OCI-LY1 (cell line): ENCODE data around the gene H6PD.
A peak's percentile ranks its signal among the peaks of the same experiment; 100 is the strongest.

ENCODE experiments used
- H2AFZ ChIP-seq: fragments of 200-600 bp; sonication (generic), shearing (Covaris generic); 2 replicates; pipeline ENCODE4 v1.6.0; 2014; ENCODE audit warnings: antibody characterized with exemption, mild to moderate bottlenecking, low read length
- H3F3A ChIP-seq: fragments of 200-600 bp; sonication (generic), shearing (Covaris generic); 2 replicates; pipeline ENCODE4 v1.6.0; 2014; ENCODE audit warnings: mild to moderate bottlenecking, antibody characterized with exemption, low read length, moderate library complexity; ENCODE audit not compliant: insufficient read depth
- H3K27ac ChIP-seq: fragments of 200-600 bp; sonication (generic); 2 replicates; pipeline ENCODE4 v1.5.1; 2014; ENCODE audit warnings: low read length, mixed run types, mild to moderate bottlenecking, low read depth; ENCODE audit not compliant: poor library complexity, severe bottlenecking
- H3K27me3 ChIP-seq: fragments of 200-600 bp; sonication (generic); 2 replicates; pipeline ENCODE4 v1.6.0; 2014; ENCODE audit warnings: antibody characterized with exemption, mild to moderate bottlenecking, low read length, moderate library complexity; ENCODE audit not compliant: insufficient read depth
- H3K36me3 ChIP-seq: fragments of 200-600 bp; sonication (generic); 2 replicates; pipeline ENCODE4 v1.6.1; 2014; ENCODE audit warnings: mild to moderate bottlenecking, antibody characterized with exemption, low read length, moderate library complexity, mixed read lengths; ENCODE audit not compliant: insufficient read depth
- H3K4me1 ChIP-seq: fragments of 200-600 bp; sonication (generic); 2 replicates; pipeline ENCODE4 v1.5.1; 2014; ENCODE audit warnings: mild to moderate bottlenecking, low read length, moderate library complexity; ENCODE audit not compliant: insufficient read depth, severe bottlenecking
- H3K4me2 ChIP-seq: fragments of 200-600 bp; sonication (generic), shearing (Covaris generic); 2 replicates; pipeline ENCODE4 v1.6.1; 2014; ENCODE audit warnings: low read length
- H3K4me3 ChIP-seq: fragments of 200-600 bp; sonication (generic); 2 replicates; pipeline ENCODE4 v1.5.1; 2014; ENCODE audit warnings: low read length, low read depth, mild to moderate bottlenecking, mixed read lengths; ENCODE audit not compliant: poor library complexity, severe bottlenecking
- H3K79me2 ChIP-seq: fragments of 200-600 bp; shearing (Covaris generic); 2 replicates; pipeline ENCODE4 v1.6.1; 2016; ENCODE audit warnings: mixed run types, low read length, mixed read lengths; ENCODE audit not compliant: insufficient read depth
- H3K9ac ChIP-seq: fragments of 200-600 bp; sonication (generic), shearing (Covaris generic); 2 replicates; pipeline ENCODE4 v1.6.1; 2014; ENCODE audit warnings: mild to moderate bottlenecking, low read length, mixed read lengths
- H3K9me2 ChIP-seq: fragments of 200-600 bp; sonication (generic), shearing (Covaris generic); 2 replicates; pipeline ENCODE4 v1.6.1; 2014; ENCODE audit warnings: low read depth, mild to moderate bottlenecking, low read length, mixed read lengths
- H3K9me3 ChIP-seq: fragments of 200-600 bp; shearing (Covaris generic); 2 replicates; pipeline ENCODE4 v1.6.1; 2014; ENCODE audit warnings: low read length, mixed read lengths
- H4K20me1 ChIP-seq: fragments of 200-600 bp; sonication (generic), shearing (Covaris generic); 2 replicates; pipeline ENCODE4 v1.6.0; 2016; ENCODE audit warnings: mild to moderate bottlenecking, low read length; ENCODE audit not compliant: insufficient read depth
- CTCF ChIP-seq: fragments of 200-600 bp; sonication (generic), shearing (Covaris generic); IDR thresholded peaks from 2 replicates; pipeline ENCODE4 v1.5.1; 2017; ENCODE audit warnings: mild to moderate bottlenecking, antibody characterized with exemption, low read length, moderate library complexity, mixed read lengths
- EZH2 ChIP-seq: fragments of 200-600 bp; sonication (generic), shearing (Covaris generic); IDR thresholded peaks from 2 replicates; pipeline ENCODE4 v1.8.0; 2017; ENCODE audit warnings: borderline replicate concordance, mixed run types, mild to moderate bottlenecking, antibody characterized with exemption, low read length, moderate library complexity, mixed read lengths

The H6PD gene

GRCh38 chr1:9234223-9235095, at the start of gene H6PD:
TSS of gene H6PD (plus strand) at chr1:9234774. CDS start at chr1:9244935, 10,161 bp downstream.
- Histone ChIP-seq H3K9ac (peak within 1 kb of the TSS; percentile 76), H3K79me2 (no peaks in the 10 kb centered on the region), H2AFZ (peak within 1 kb of the TSS; percentile 85), H3K36me3 (no peaks in the 10 kb centered on the region; the same call in 1 of the 2 replicates), H3K4me1 (peaks cover 12% of the 10 kb centered on the region), H3K27me3 (peaks cover 5% of the 10 kb centered on the region; the same call in 1 of the 2 replicates), H3K4me2 (peak within 1 kb of the TSS; percentile 86), H3K9me3 (no peaks in the 10 kb centered on the region), H3F3A (no peaks in the 10 kb centered on the region), H3K9me2 (no peaks in the 10 kb centered on the region), H4K20me1 (no peaks in the 10 kb centered on the region), H3K27ac (no peak within 1 kb of the TSS), H3K4me3 (peak within 1 kb of the TSS; percentile 68)
- peak; percentile 63 for TF ChIP-seq CTCF
- TF ChIP-seq EZH2 = no peak

- H3K9me3 ChIP-seq = no peaks in the 10 kb centered on the region
- no peaks in the 10 kb centered on the region for H3F3A ChIP-seq
- TF ChIP-seq EZH2 (no peak), CTCF (no peak)
- no peaks in the 10 kb centered on the region for H3K9me2 ChIP-seq
- no peak overlapping the region for H3K4me2 ChIP-seq
- H3K79me2 ChIP-seq = no peaks in the 10 kb centered on the region
- H3K4me3 ChIP-seq = no peak overlapping the region
- H4K20me1 ChIP-seq = no peaks in the 10 kb centered on the region
- no peaks in the 10 kb centered on the region for H3K36me3 ChIP-seq
- no peak overlapping the region for H3K27ac ChIP-seq
- H3K4me1 ChIP-seq = no peaks in the 10 kb centered on the region
- H3K9ac ChIP-seq = no peak overlapping the region
- peaks cover 8% of the 10 kb centered on the region for H3K27me3 ChIP-seq
- no peak overlapping the region for H2AFZ ChIP-seq
These were observed 48.3 kb upstream of the H6PD start for GRCh38 chr1:9186082-9186859.

GRCh38 chr1:9187004-9187403, 47.6 kb upstream of the H6PD start:
- Histone ChIP-seq H3K79me2 (no peaks in the 10 kb centered on the region), H3K4me3 (no peak overlapping the region), H4K20me1 (no peaks in the 10 kb centered on the region), H3K27ac (no peak overlapping the region), H3K4me2 (no peak overlapping the region), H3K9me3 (no peaks in the 10 kb centered on the region), H3F3A (no peaks in the 10 kb centered on the region), H3K36me3 (no peaks in the 10 kb centered on the region), H3K4me1 (no peaks in the 10 kb centered on the region), H3K27me3 (peaks cover 1% of the 10 kb centered on the region; the same call in 1 of the 2 replicates), H3K9ac (no peak overlapping the region), H2AFZ (no peak overlapping the region), H3K9me2 (no peaks in the 10 kb centered on the region)
- no peak for TF ChIP-seq CTCF
- no peak for TF ChIP-seq EZH2
